Adrenal gland (tissue), 5 donors: ENCODE data around the gene DENND5B.

Experiments
- POLR2A ChIP-seq, 2 donors: fragments of 450-650 bp; IDR thresholded peaks; one replicate each; pipeline ENCODE4 v1.6.1; 2017; ENCODE audit warnings: antibody characterized with exemption in 2 of 2, mild to moderate bottlenecking in 2 of 2, moderate library complexity in 1 of 2
- TF ChIP-seq, protein P1 (sequence below), 6 experiments: fragments of 450-650 bp in 4 of 6; fragments of 200-600 bp in 2 of 6; sonication (generic) in 1 of 6; IDR thresholded peaks; 1 replicate in 5 of 6; 2 replicates in 1 of 6; pipeline versions ENCODE4 v1.5.1 to v1.8.0; 2016 to 2021; ENCODE audit warnings: antibody characterized with exemption in 6 of 6, mild to moderate bottlenecking in 2 of 6, moderate library complexity in 1 of 6
- donor health status: DM: no; HTN: no; CAD: no.

DNA sequence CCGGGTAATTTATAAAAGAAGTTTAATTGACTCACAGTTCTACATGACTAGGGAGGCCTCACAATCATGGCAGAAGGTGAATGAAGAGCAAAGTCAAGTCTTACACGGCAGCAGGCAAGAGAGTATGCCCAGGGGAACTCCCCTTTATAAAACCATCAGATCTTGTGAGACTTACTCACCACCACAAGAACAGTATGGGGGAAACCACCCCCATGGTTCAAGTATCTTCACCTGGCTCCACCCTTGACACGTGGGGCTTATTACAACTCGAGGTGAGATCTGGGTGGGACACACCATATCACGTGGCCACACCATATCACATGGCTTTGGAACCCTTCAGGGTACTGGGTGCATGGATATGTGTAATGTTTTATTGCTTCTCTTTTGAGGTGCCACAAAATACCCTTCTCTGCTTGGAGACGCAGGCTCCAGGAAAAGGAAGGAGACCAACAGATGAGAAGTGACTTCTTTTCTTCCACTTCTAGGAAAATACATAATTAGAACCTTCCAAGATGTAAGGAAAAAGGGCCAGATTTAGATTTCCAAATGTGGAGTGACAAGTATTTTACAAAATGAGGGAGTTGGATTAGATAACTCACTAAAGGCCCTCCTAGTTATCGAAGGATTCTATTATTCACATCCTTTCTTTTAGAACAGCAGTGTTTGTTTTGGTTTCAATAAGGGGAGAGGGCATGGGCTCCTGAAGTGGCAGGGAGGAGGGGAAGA lies 35.5 kb upstream of the DENND5B start:
- TF ChIP-seq, protein P1, sequence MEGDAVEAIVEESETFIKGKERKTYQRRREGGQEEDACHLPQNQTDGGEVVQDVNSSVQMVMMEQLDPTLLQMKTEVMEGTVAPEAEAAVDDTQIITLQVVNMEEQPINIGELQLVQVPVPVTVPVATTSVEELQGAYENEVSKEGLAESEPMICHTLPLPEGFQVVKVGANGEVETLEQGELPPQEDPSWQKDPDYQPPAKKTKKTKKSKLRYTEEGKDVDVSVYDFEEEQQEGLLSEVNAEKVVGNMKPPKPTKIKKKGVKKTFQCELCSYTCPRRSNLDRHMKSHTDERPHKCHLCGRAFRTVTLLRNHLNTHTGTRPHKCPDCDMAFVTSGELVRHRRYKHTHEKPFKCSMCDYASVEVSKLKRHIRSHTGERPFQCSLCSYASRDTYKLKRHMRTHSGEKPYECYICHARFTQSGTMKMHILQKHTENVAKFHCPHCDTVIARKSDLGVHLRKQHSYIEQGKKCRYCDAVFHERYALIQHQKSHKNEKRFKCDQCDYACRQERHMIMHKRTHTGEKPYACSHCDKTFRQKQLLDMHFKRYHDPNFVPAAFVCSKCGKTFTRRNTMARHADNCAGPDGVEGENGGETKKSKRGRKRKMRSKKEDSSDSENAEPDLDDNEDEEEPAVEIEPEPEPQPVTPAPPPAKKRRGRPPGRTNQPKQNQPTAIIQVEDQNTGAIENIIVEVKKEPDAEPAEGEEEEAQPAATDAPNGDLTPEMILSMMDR (IDR thresholded peaks at IDR 0.05), result no peak
- TF ChIP-seq POLR2A (IDR thresholded peaks at IDR 0.05), result no peak
